Natural killer cell (primary cell): Measurements from ENCODE around the gene ERVK3-1. TPM values are rescaled to one million over a fixed set of nuclear protein-coding genes. Genes with fewer than 3 reads are reported as not detected.

Experiments used
- ATAC-seq, 3 donors: fragments of 150-1000 bp in 2 of 3; fragments of 200-7000 bp in 1 of 3; cut with Tn5 transposase; 1 replicate in 1 of 3; 2 replicates in 2 of 3; pipeline ENCODE4 v1.10.0; 2021; ENCODE audit warnings: mild to moderate bottlenecking in 2 of 3, moderate library complexity in 2 of 3
- DNase-seq, 2 donors: peaks; one replicate each; pipeline versions ENCODE4 v3.0.0 to v3.0.0-alpha.2; 2013 to 2021; ENCODE audit warnings: mixed read lengths in 1 of 2
- H3K27ac ChIP-seq: one replicate; pipeline ENCODE4 v1.5.1; 2013; ENCODE audit warnings: mild to moderate bottlenecking, low read length
- H3K27me3 ChIP-seq: one replicate; pipeline ENCODE4 v1.6.1; 2013; ENCODE audit warnings: low read length; ENCODE audit not compliant: control insufficient read depth, insufficient read depth
- H3K36me3 ChIP-seq: one replicate; pipeline ENCODE4 v1.6.1; 2013; ENCODE audit warnings: low read length; ENCODE audit not compliant: control insufficient read depth, insufficient read depth
- H3K4me1 ChIP-seq: one replicate; pipeline ENCODE4 v1.6.1; 2013; ENCODE audit warnings: low read length; ENCODE audit not compliant: control insufficient read depth, insufficient read depth
- H3K4me3 ChIP-seq: one replicate; pipeline ENCODE4 v1.5.1; 2013; ENCODE audit warnings: low read length
- H3K9me3 ChIP-seq: one replicate; pipeline ENCODE4 v1.6.1; 2013; ENCODE audit warnings: low read length; ENCODE audit not compliant: control insufficient read depth, insufficient read depth
- H3K27ac Mint-ChIP-seq, 2 donors: one replicate each; pipeline ENCODE4 v1.8.0; 2022; ENCODE audit warnings: mild to moderate bottlenecking in 2 of 2, mixed read lengths in 2 of 2, moderate library complexity in 1 of 2
- H3K27me3 Mint-ChIP-seq, 2 donors: one replicate each; pipeline ENCODE4 v1.8.0; 2022; ENCODE audit warnings: low read depth in 2 of 2, mixed read lengths in 2 of 2
- H3K36me3 Mint-ChIP-seq: one replicate; pipeline ENCODE4 v1.8.0; 2022; ENCODE audit warnings: mixed read lengths
- H3K4me1 Mint-ChIP-seq, 2 donors: one replicate each; pipeline ENCODE4 v1.8.0; 2022; ENCODE audit warnings: mixed read lengths in 2 of 2
- H3K4me3 Mint-ChIP-seq: one replicate; pipeline ENCODE4 v1.8.0; 2022; ENCODE audit warnings: mild to moderate bottlenecking, moderate library complexity, mixed read lengths
- H3K9me3 Mint-ChIP-seq, 2 donors: one replicate each; pipeline ENCODE4 v1.8.0; 2022; ENCODE audit warnings: mixed read lengths in 2 of 2
- CTCF ChIP-seq: fragments of 200-600 bp; IDR thresholded peaks from one replicate; pipeline ENCODE4 v1.8.0; 2022; ENCODE audit warnings: antibody characterized with exemption
- WGBS: methylation state at CpG from one replicate; pipeline ENCODE4 v1.1.7; 2013; ENCODE audit warnings: missing lambda C conversion rate; ENCODE audit not compliant: insufficient coverage; 5-methylcytosine and 5-hydroxymethylcytosine counted together
- intact Hi-C: fragments of 100-400 bp; cut with micrococcal nuclease; formaldehyde crosslinking; loops from one replicate; pipeline ENCODE4 v1.14.2; 2022
- total RNA-seq, 4 donors: library from RNA; stranded (reverse); fragments of 120-200 nt in 1 of 4; gene quantifications; one replicate each; pipeline versions ENCODE4 v1.2.3 to v1.2.4, GENCODE V29; 2013 to 2022

Gene ERVK3-1
- total RNA-seq, 3 donors from 2014 or later (not counting 1 experiment from before 2014, with no cell fraction given): 96.1 to 142 (median 119) TPM

GRCh38 chr19:58351558-58351878 lies 46.3 kb downstream of the ERVK3-1 start:
- peaks cover 0 to 18% of the 10 kb centered on the region in 2 donors for H3K27me3 Mint-ChIP-seq
- DNase-seq (no peak), ATAC-seq (no peak)
- peaks cover 6 to 15% of the 10 kb centered on the region in 2 donors for H3K4me1 Mint-ChIP-seq
- H3K9me3 ChIP-seq: no peaks in the 10 kb centered on the region
- no peak overlapping the region for H3K4me3 ChIP-seq
- H3K9me3 Mint-ChIP-seq: no peaks in the 10 kb centered on the region
- no peak overlapping the region for H3K27ac Mint-ChIP-seq
- H3K27me3 ChIP-seq: no peaks in the 10 kb centered on the region
- H3K4me3 Mint-ChIP-seq: no peak overlapping the region
- 97% methylated on average over 8 of the region's 9 CpGs for WGBS
- no peaks in the 10 kb centered on the region for H3K36me3 Mint-ChIP-seq
- TF ChIP-seq CTCF: no peak
- H3K36me3 ChIP-seq: no peaks in the 10 kb centered on the region
- intact Hi-C loops: no loop called here
- H3K27ac ChIP-seq: no peak overlapping the region
- peaks cover 29% of the 10 kb centered on the region for H3K4me1 ChIP-seq

GRCh38 chr19:58351990-58352755 lies 47.0 kb downstream of the ERVK3-1 start:
- 90% methylated on average over 20 of the region's 23 CpGs for WGBS
- intact Hi-C loops: no loop called here
- H3K4me1 ChIP-seq: peaks cover 28% of the 10 kb centered on the region
- no peaks in the 10 kb centered on the region for H3K27me3 ChIP-seq
- Mint-ChIP-seq H3K4me1 (peaks cover 0 to 11% of the 10 kb centered on the region in 2 donors), H3K27me3 (peaks cover 0 to 15% of the 10 kb centered on the region in 2 donors), H3K27ac (no peak overlapping the region), H3K9me3 (no peaks in the 10 kb centered on the region), H3K36me3 (no peaks in the 10 kb centered on the region), H3K4me3 (no peak overlapping the region)
- H3K27ac ChIP-seq: no peak overlapping the region
- H3K4me3 ChIP-seq: no peak overlapping the region
- no peak for ATAC-seq
- H3K36me3 ChIP-seq: no peaks in the 10 kb centered on the region
- TF ChIP-seq CTCF: no peak
- DNase-seq: no peak
- H3K9me3 ChIP-seq: no peaks in the 10 kb centered on the region

- ATAC-seq (no peak), DNase-seq (no peak)
- no peaks in the 10 kb centered on the region for H3K27me3 ChIP-seq
- H3K36me3 Mint-ChIP-seq: no peaks in the 10 kb centered on the region
- H3K27ac Mint-ChIP-seq: no peak within 1 kb of the TSS
- H3K27me3 Mint-ChIP-seq: peaks cover 0 to 12% of the 10 kb centered on the region in 2 donors
- intact Hi-C loops: no loop called here
- no peaks in the 10 kb centered on the region for H3K9me3 Mint-ChIP-seq
- peaks cover 0 to 11% of the 10 kb centered on the region in 2 donors for H3K4me1 Mint-ChIP-seq
- no peak within 1 kb of the TSS for H3K27ac ChIP-seq
- peaks cover 27% of the 10 kb centered on the region for H3K4me1 ChIP-seq
- H3K36me3 ChIP-seq: no peaks in the 10 kb centered on the region
- H3K9me3 ChIP-seq: no peaks in the 10 kb centered on the region
- H3K4me3 ChIP-seq: no peak within 1 kb of the TSS
- 92% methylated on average over 26 of the region's 26 CpGs for WGBS
- no peak for TF ChIP-seq CTCF
- no peak within 1 kb of the TSS for H3K4me3 Mint-ChIP-seq
These were observed 47.8 kb downstream of the ERVK3-1 start, which contains the start of gene A1BG for GRCh38 chr19:58352760-58353671. Gene A1BG (minus strand): TSS chr19:58353492. CDS start chr19:58353437, 55 bp downstream.
